Adipose tissue (tissue), 3 donors: ENCODE results near the gene IFT80. TPM values are rescaled to one million over a fixed set of nuclear protein-coding genes. Genes with fewer than 3 reads are reported as not detected.

ENCODE experiments used
- H3K27ac ChIP-seq: one replicate; pipeline ENCODE4 v1.5.1; 2013; ENCODE audit warnings: low read depth, low read length
- WGBS, 3 donors: extraction: QIAGEN DNeasy Blood & Tissue Kit; methylation state at CpG; one replicate each; pipeline ENCODE4 v1.1.7; 2013; 5-methylcytosine and 5-hydroxymethylcytosine counted together
- polyA plus RNA-seq, 3 donors: library from polyadenylated mRNA; stranded (reverse); fragments of 200-250 nt; gene quantifications; one replicate each; pipeline ENCODE4 v1.2.3, GENCODE V29; 2013
- donor health status: healthy with polysubstance abuse.
- donor health status: Bipolar disorder and iron deficiency.
- donor health status: healthy.

The IFT80 gene
- polyA plus RNA-seq, 3 donors = 6.4 to 13.8 (median 7.4) TPM

GRCh38 chr3:160402221-160403027 lies 3.4 kb upstream of the IFT80 start:
- WGBS, 3 donors = 35 to 51% (median 48%) methylated on average over 11 of the region's 11 CpGs
- no peak overlapping the region for H3K27ac ChIP-seq

- 9 to 16% (median 15%) methylated on average over 16 of the region's 16 CpGs for WGBS, 3 donors
- no peak overlapping the region for H3K27ac ChIP-seq
Observed at GRCh38 chr3:160401291-160402095, 2.5 kb upstream of the IFT80 start.

- no peak overlapping the region for H3K27ac ChIP-seq
- 0 to 1% (median 0%) methylated on average over 51 of the region's 51 CpGs for WGBS, 3 donors
Observed at GRCh38 chr3:160400702-160401150, 1.7 kb upstream of the IFT80 start.

GRCh38 chr3:160400030-160400701 lies 1.1 kb upstream of the IFT80 start:
- H3K27ac ChIP-seq = peak overlapping the region; percentile 23
- WGBS, 3 donors = 0% methylated on average over 49 of the region's 49 CpGs

- no peak overlapping the region for H3K27ac ChIP-seq
- 0% methylated on average over 9 of the region's 9 CpGs for WGBS, 3 donors
Observed at GRCh38 chr3:160398820-160399124, 253 bp downstream of the IFT80 start.

GRCh38 chr3:160395297-160395696 lies 3.7 kb downstream of the IFT80 start:
- no peak overlapping the region for H3K27ac ChIP-seq

GRCh38 chr3:160394009-160394392 lies 5.0 kb downstream of the IFT80 start:
- WGBS, 3 donors = 89 to 97% (median 95%) methylated on average over 3 of the region's 3 CpGs
- H3K27ac ChIP-seq = no peak overlapping the region

GRCh38 chr3:160393346-160394008 lies 5.5 kb downstream of the IFT80 start:
- H3K27ac ChIP-seq = no peak overlapping the region
- 58 to 96% (median 91%) methylated on average over 2 of the region's 2 CpGs for WGBS, 3 donors

- H3K27ac ChIP-seq = no peak overlapping the region
Observed at GRCh38 chr3:160392798-160393197, 6.2 kb downstream of the IFT80 start.

- WGBS, 3 donors = 91 to 98% (median 96%) methylated on average over 3 of the region's 3 CpGs
- H3K27ac ChIP-seq = no peak overlapping the region
Observed at GRCh38 chr3:160390565-160391138, 8.4 kb downstream of the IFT80 start.

- 85 to 92% (median 91%) methylated on average over 5 of the region's 5 CpGs for WGBS, 3 donors
- no peak overlapping the region for H3K27ac ChIP-seq
Observed at GRCh38 chr3:160384639-160385318, 14.2 kb downstream of the IFT80 start.

GRCh38 chr3:160381470-160381869 lies 17.6 kb downstream of the IFT80 start:
- no peak overlapping the region for H3K27ac ChIP-seq
- WGBS, 3 donors = 88 to 97% (median 91%) methylated on average over 1 of the region's 1 CpG

GRCh38 chr3:160379628-160380214 lies 19.3 kb downstream of the IFT80 start:
- WGBS, 3 donors = 88 to 92% (median 91%) methylated on average over 4 of the region's 4 CpGs

GRCh38 chr3:160378331-160379109 lies 20.5 kb downstream of the IFT80 start:
- no peak overlapping the region for H3K27ac ChIP-seq
- 94 to 100% (median 94%) methylated on average over 1 of the region's 1 CpG for WGBS, 3 donors

More at GRCh38 chr3:160379628-160380214, 19.3 kb downstream of the IFT80 start:
- no peak overlapping the region for H3K27ac ChIP-seq

- H3K27ac ChIP-seq = no peak overlapping the region
- WGBS, 3 donors = 88 to 96% (median 94%) methylated on average over 2 of the region's 2 CpGs
Observed at GRCh38 chr3:160376681-160377080, 22.3 kb downstream of the IFT80 start.

GRCh38 chr3:160374925-160375324 lies 24.1 kb downstream of the IFT80 start:
- 28 to 84% (median 84%) methylated on average over 1 of the region's 1 CpG for WGBS, 3 donors
- no peak overlapping the region for H3K27ac ChIP-seq

- 46 to 88% (median 81%) methylated on average over 2 of the region's 2 CpGs for WGBS, 3 donors
- no peak overlapping the region for H3K27ac ChIP-seq
Observed at GRCh38 chr3:160374472-160374871, 24.6 kb downstream of the IFT80 start.
